Stomach (tissue), 19 donors: Measurements from ENCODE around the gene CDC34. TPM values are rescaled to one million over a fixed set of nuclear protein-coding genes. Genes with fewer than 3 reads are reported as not detected.

Experiments
- DNase-seq, 2 donors: peaks; one replicate each; pipeline versions ENCODE4 v3.0.0 to v3.0.0-alpha.2; 2013 to 2019
- H3K27ac ChIP-seq, 5 donors: fragments of 200-600 bp in 4 of 5; sonication (generic) in 4 of 5; one replicate each; pipeline ENCODE4 v1.5.1; 2013 to 2019; ENCODE audit warnings: mild to moderate bottlenecking in 1 of 5, moderate library complexity in 1 of 5
- H3K27me3 ChIP-seq, 3 donors: fragments of 200-600 bp; sonication (generic); one replicate each; pipeline ENCODE4 v1.5.1; 2017 to 2019; ENCODE audit warnings: mixed run types in 1 of 3
- H3K36me3 ChIP-seq, 4 donors: fragments of 200-600 bp; sonication (generic); 1 replicate in 3 of 4; 2 replicates in 1 of 4; pipeline ENCODE4 v1.5.1; 2016 to 2019
- H3K4me1 ChIP-seq, 4 donors: fragments of 200-600 bp; sonication (generic); one replicate each; pipeline ENCODE4 v1.5.1; 2016 to 2019
- H3K4me3 ChIP-seq, 4 donors: fragments of 200-600 bp; sonication (generic) in 3 of 4; one replicate each; pipeline ENCODE4 v1.5.1; 2016 to 2019; ENCODE audit warnings: mild to moderate bottlenecking in 1 of 4
- H3K9me3 ChIP-seq, 4 donors: fragments of 200-600 bp; sonication (generic); one replicate each; pipeline ENCODE4 v1.5.1; 2016 to 2019
- CTCF ChIP-seq, 7 experiments: fragments of 450-650 bp in 4 of 7; fragments of 200-600 bp in 3 of 7; sonication (generic) in 3 of 7; IDR thresholded peaks; one replicate each; pipeline ENCODE4 v1.5.1; 2016 to 2019; ENCODE audit warnings: antibody characterized with exemption in 7 of 7, control low read depth in 2 of 7, mild to moderate bottlenecking in 1 of 7
- EP300 ChIP-seq: sonication (generic); formaldehyde crosslinking; IDR thresholded peaks from one replicate; pipeline ENCODE4 v1.6.1; 2017; ENCODE audit warnings: antibody characterized with exemption
- POLR2A ChIP-seq, 4 donors: fragments of 450-650 bp; IDR thresholded peaks; one replicate each; pipeline ENCODE4 v1.6.1; 2016; ENCODE audit warnings: antibody characterized with exemption in 4 of 4, control low read depth in 2 of 4, mild to moderate bottlenecking in 1 of 4, moderate library complexity in 1 of 4
- POLR2AphosphoS5 ChIP-seq, 3 donors: sonication (generic); formaldehyde crosslinking; IDR thresholded peaks; one replicate each; pipeline ENCODE4 v1.6.1; 2016; ENCODE audit warnings: antibody characterized with exemption in 3 of 3
- WGBS, 5 donors: extraction: QIAGEN DNeasy Blood & Tissue Kit in 3 of 5; methylation state at CpG; one replicate each; pipeline versions ENCODE4 v1.1.5 to v1.1.7; 2013 to 2018; 5-methylcytosine and 5-hydroxymethylcytosine counted together
- intact Hi-C: fragments of 100-400 bp; cut with DNase I; formaldehyde crosslinking; loops from one replicate; pipeline ENCODE4 v1.15.1; 2023; ENCODE audit warnings: low total_unique reads
- long read RNA-seq, 10 donors: transcript quantifications; one replicate each; lab custom pipeline, GENCODE V29; 2026
- polyA plus RNA-seq, 3 donors: library from polyadenylated mRNA; stranded (reverse); fragments of 200-250 nt; gene quantifications; one replicate each; pipeline ENCODE4 v1.2.3, GENCODE V29; 2013
- total RNA-seq, 5 donors: library from RNA; depleted of rRNA; stranded (reverse); fragments of >200 nt; gene quantifications; one replicate each; pipeline versions ENCODE4 v1.1.0 to v1.2.3, GENCODE V29; 2014 to 2016
- donor health status: healthy with polysubstance abuse.
- donor health status: Bipolar disorder and iron deficiency.
- donor health status: healthy.

Gene CDC34
- 100 to 1,000 TPM in 2 of 5 donors, 10 to 100 TPM in 3; 26.1 to 503 (median 72.9) TPM for total RNA-seq
- polyA plus RNA-seq: 10 to 100 TPM; 62.9 to 82.1 (median 80.5) TPM
- long read RNA-seq, donor 1, transcript CDC34-201 (5 exons, 1,471 nt): major isoform, 7 of 10 reads
- long read RNA-seq, donor 1, partial matches to known transcripts: 0 of 10 reads
- long read RNA-seq, donor 1, other reads (novel, unspliced or antisense): 0 of 10 reads
- long read RNA-seq, donor 2, transcript CDC34-201 (5 exons, 1,471 nt): major isoform, 12 of 13 reads
- long read RNA-seq, donor 2, partial matches to known transcripts: 0 of 13 reads
- long read RNA-seq, donor 2, other reads (novel, unspliced or antisense): 0 of 13 reads
- long read RNA-seq, donor 3, transcript CDC34-201 (5 exons, 1,471 nt): major isoform, 5 of 5 reads
- long read RNA-seq, donor 3, partial matches to known transcripts: 0 of 5 reads
- long read RNA-seq, donor 3, other reads (novel, unspliced or antisense): 0 of 5 reads
- long read RNA-seq, donor 4, partial matches to known transcripts: 0 of 2 reads
- long read RNA-seq, donor 4, other reads (novel, unspliced or antisense): 0 of 2 reads
- long read RNA-seq, donor 5, transcript CDC34-201 (5 exons, 1,471 nt): major isoform, 23 of 28 reads
- long read RNA-seq, donor 5, partial matches to known transcripts: 0 of 28 reads
- long read RNA-seq, donor 5, other reads (novel, unspliced or antisense): 0 of 28 reads
- long read RNA-seq, donor 6, transcript CDC34-201 (5 exons, 1,471 nt): major isoform, 30 of 39 reads
- long read RNA-seq, donor 6, partial matches to known transcripts: 5 of 39 reads
- long read RNA-seq, donor 6, other reads (novel, unspliced or antisense): 0 of 39 reads
- long read RNA-seq, donor 7, transcript CDC34-201 (5 exons, 1,471 nt): major isoform, 19 of 29 reads
- long read RNA-seq, donor 7, partial matches to known transcripts: 6 of 29 reads
- long read RNA-seq, donor 7, other reads (novel, unspliced or antisense): 0 of 29 reads
- long read RNA-seq, donor 8, transcript CDC34-201 (5 exons, 1,471 nt): major isoform, 14 of 14 reads
- long read RNA-seq, donor 8, partial matches to known transcripts: 0 of 14 reads
- long read RNA-seq, donor 8, other reads (novel, unspliced or antisense): 0 of 14 reads
- long read RNA-seq, donor 9, transcript CDC34-201 (5 exons, 1,471 nt): major isoform, 8 of 11 reads
- long read RNA-seq, donor 9, partial matches to known transcripts: 0 of 11 reads
- long read RNA-seq, donor 9, other reads (novel, unspliced or antisense): 0 of 11 reads
- long read RNA-seq, donor 10, transcript CDC34-201 (5 exons, 1,471 nt): major isoform, 8 of 12 reads
- long read RNA-seq, donor 10, partial matches to known transcripts: 0 of 12 reads
- long read RNA-seq, donor 10, other reads (novel, unspliced or antisense): 0 of 12 reads

- peaks cover 27 to 52% (median 41%) of the 10 kb centered on the region in 4 donors for H3K4me1 ChIP-seq
- TF ChIP-seq POLR2AphosphoS5 (IDR thresholded peaks at IDR 0.05) (peak in 1 of 3 donors; percentile 39), CTCF (IDR thresholded peaks at IDR 0.05) (no peak), POLR2A (IDR thresholded peaks at IDR 0.05) (no peak), EP300 (no peak)
- peaks cover 13 to 22% (median 18%) of the 10 kb centered on the region in 4 donors for H3K36me3 ChIP-seq
- DNase-seq: peak in 1 of 2 donors; percentile 61
- no peaks in the 10 kb centered on the region for H3K9me3 ChIP-seq
- H3K27me3 ChIP-seq: peaks cover 0 to 10% (median 4%) of the 10 kb centered on the region in 3 donors
- 0 to 2% (median 0%) methylated on average over 22 to 84 of the region's 84 CpGs for WGBS, 5 donors
- peak within 1 kb of the TSS; percentile 92 to 99 (median 96) for H3K27ac ChIP-seq
- intact Hi-C loops: no loop called here
- peak within 1 kb of the TSS; percentile 97 to 100 (median 99) for H3K4me3 ChIP-seq
These were observed at the start of gene CDC34 for GRCh38 chr19:531753-532560. Gene CDC34, plus strand, starts transcription at chr19:531760. Its CDS starts 172 bp downstream, at chr19:531932.

GRCh38 chr19:482186-483041 lies 49.1 kb upstream of the CDC34 start:
- no peaks in the 10 kb centered on the region for H3K9me3 ChIP-seq
- H3K4me1 ChIP-seq: peaks cover 4 to 10% (median 7%) of the 10 kb centered on the region in 4 donors
- H3K27ac ChIP-seq: no peak overlapping the region
- 50 to 70% (median 52%) methylated on average over 14 to 20 of the region's 20 CpGs for WGBS, 5 donors
- DNase-seq: no peak
- H3K4me3 ChIP-seq: no peak overlapping the region
- peaks cover 8 to 44% (median 14%) of the 10 kb centered on the region in 3 donors for H3K27me3 ChIP-seq
- TF ChIP-seq EP300: no peak
- no peak for TF ChIP-seq POLR2AphosphoS5 (IDR thresholded peaks at IDR 0.05)
- TF ChIP-seq CTCF (IDR thresholded peaks at IDR 0.05): no peak
- TF ChIP-seq POLR2A (IDR thresholded peaks at IDR 0.05): no peak
- intact Hi-C loops: no loop called here
- H3K36me3 ChIP-seq: no peaks in the 10 kb centered on the region

- Histone ChIP-seq H3K9me3 (no peaks in the 10 kb centered on the region), H3K27me3 (peaks cover 8 to 42% (median 14%) of the 10 kb centered on the region in 3 donors), H3K4me3 (no peak overlapping the region), H3K4me1 (peaks cover 10 to 15% (median 12%) of the 10 kb centered on the region in 4 donors), H3K27ac (no peak overlapping the region), H3K36me3 (no peaks in the 10 kb centered on the region)
- 50 to 57% (median 54%) methylated on average over 9 to 21 of the region's 21 CpGs for WGBS, 5 donors
- TF ChIP-seq CTCF (IDR thresholded peaks at IDR 0.05) (no peak), POLR2AphosphoS5 (IDR thresholded peaks at IDR 0.05) (no peak), EP300 (no peak), POLR2A (IDR thresholded peaks at IDR 0.05) (no peak)
- no peak for DNase-seq
- intact Hi-C loops: no loop called here
These were observed 48.1 kb upstream of the CDC34 start for GRCh38 chr19:483332-484072.
